Stimulated activated CD8-positive, alpha-beta memory T cell treated with anti-CD3 and anti-CD28 coated beads, Interleukin-12 subunit alpha, Interleukin-12 subunit beta, amount 100 ng/mL, for 4 hours (primary cell): Measurements from ENCODE around the gene SLC25A28.

Experiments used
- DNase-seq: peaks from one replicate; pipeline ENCODE4 v3.0.0-alpha.2; 2020; ENCODE audit warnings: low read depth

Gene SLC25A28

DNA sequence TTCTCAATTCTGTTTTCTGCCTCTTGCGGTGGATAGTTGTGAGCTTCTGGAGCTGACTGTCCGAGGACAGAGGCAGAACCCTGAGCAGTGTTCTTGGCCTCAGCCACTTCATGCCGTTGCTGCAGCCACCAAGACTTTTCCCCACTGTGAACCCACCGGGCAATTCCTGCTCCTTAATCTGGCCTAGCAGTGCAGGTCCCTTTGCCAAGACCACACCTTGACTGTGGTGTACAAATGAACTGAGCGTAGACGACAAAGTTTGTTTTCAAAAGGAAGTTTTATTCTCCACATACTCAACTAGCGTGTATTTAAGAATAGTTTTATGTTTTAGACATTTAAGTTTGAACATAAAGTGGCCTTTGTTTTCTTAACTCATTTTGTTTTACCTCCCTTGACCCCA, 29.4 kb downstream of the SLC25A28 start:
- no peak for DNase-seq

GRCh38 chr10:99583687-99584086, 36.6 kb downstream of the SLC25A28 start:
- DNase-seq = no peak

DNA sequence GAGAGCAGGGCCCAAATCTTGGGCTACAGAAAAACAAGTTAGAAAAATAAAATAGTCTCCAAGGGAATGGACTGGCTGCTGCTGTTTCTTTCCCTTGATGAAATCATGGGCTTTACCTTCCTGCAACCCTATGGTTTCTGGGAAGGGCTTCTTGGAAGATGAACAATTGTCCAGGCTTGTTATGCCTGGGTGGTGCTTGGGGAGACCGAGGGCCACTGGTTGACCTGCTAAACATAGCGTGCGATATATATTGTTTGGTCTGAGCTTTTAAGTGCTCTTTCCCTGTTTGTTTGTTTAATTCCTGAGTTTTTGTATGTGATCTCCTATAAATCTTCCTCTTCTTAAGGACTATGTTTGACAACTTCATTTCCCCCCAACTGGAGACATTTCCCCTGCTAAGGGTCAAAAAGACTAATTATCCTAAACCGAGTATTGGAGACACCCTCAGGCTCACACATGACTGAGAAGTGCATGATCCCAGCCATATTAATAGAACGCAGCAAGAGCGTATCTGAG, 37.9 kb downstream of the SLC25A28 start:
- DNase-seq = no peak

GRCh38 chr10:99579971-99580370, 40.3 kb downstream of the SLC25A28 start:
- no peak for DNase-seq

GRCh38 chr10:99573790-99574189, 46.4 kb downstream of the SLC25A28 start:
- DNase-seq = no peak

DNA sequence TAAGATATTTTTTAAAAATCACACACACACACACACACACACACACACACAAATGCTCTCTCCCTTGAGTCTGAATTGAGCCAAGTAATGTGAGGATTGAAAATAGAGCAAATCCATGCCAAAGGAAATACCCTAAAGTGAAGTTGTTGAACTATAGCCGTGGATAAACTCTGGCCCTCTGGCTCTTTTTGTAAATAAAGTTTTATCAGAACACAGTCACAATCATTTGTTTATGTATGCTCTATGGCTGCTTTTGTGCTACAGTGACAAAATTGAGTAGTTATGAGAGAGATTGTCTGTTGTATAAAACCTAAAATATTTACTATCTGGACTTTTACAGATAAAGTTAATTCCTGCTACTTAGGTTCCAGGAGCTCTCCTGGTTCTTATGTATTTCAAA, 48.4 kb downstream of the SLC25A28 start:
- no peak for DNase-seq

DNA sequence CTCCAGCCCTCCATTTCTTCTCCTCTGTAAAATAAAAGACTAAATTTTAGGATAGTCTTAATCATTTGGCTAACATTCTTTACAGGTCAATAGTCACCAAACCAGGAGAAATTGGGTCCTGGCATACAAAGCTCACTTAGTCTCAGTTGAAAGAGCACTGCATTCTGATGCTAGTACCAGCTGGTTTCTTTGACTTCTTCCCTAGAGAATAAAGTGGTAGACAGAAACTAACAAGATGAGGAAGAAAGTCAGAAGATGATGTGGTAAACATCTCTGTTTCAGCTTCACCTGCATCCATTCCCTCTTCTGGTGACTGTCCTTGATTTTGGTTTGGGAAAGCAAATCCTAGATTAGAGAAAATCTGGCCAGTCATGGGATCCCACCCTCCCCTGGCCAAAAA, 50.3 kb downstream of the SLC25A28 start:
- DNase-seq = no peak

DNA sequence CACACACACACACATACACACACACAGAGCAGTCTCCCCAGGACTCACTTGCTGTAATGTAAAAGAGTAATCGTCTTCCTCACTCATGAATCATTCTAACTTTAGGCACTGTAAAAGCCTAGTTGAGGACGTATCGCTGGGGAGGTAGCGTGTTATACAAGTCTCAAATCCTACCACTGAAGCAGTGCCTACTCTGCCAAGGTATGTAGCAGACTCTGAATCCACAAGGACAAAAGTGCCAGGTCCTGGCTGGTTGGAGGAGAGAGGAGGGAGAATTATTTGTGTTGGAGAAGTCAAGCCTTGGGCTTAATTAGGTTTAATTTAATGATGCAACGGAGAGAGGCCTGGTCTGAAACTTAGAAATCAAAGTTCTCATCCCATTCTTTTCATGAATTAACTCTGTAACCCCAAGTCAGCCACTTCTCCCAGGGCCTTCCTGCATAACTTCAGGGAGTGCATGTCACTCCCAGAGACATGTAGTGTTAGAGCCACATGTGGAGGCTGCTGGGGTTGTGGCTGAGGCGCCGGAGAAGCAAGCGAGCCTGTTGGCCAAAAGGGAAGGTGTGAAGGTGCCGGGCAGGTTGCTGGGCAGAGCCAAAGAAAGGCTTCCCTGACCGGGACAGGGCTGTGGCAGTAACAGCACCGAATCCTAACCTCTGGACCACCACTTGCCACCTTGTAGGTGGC, 50.8 kb downstream of the SLC25A28 start:
- DNase-seq = no peak

DNA sequence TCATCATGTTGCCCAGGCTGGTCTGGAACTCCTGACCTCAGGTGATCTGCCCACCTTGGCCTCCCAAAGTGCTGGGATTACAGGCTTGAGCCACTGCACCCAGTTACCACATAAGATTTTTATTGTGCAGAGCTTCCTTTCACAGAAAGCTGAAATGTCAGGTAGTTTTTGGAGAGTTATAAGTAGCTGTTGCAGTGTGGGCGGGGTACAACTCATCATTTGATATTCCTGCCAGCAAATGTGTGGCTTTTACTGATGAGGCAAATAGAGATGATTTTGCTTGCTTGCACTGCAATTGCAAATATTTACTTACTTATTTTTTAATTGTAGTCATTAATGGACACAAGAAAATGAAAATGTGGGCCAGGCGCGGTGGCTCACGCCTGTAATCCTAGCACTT, 55.1 kb downstream of the SLC25A28 start:
- DNase-seq = no peak

GRCh38 chr10:99564361-99564760, 55.9 kb downstream of the SLC25A28 start:
- DNase-seq = no peak

DNA sequence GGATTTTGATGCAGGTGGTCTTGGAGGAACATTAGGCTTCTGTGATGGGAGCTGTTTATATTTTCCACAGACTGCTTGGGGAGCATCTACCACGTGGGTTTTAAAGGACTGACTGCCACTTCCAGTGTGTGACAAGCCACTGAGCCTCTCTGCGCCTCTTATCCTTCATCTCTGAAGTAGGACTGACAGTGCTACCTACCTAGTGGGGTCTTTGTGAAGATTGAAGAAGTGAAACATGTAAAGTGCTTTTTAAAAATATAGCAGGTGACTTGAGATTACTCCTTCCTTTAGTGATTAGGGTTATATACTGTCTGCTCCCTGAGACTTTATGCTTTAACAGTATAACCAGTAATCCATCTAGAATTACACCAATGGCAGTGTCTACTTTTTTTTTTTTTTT, 57.6 kb downstream of the SLC25A28 start:
- DNase-seq = no peak
